ENCODE measurements around the gene BPGM.

BPGM gene

DNA sequence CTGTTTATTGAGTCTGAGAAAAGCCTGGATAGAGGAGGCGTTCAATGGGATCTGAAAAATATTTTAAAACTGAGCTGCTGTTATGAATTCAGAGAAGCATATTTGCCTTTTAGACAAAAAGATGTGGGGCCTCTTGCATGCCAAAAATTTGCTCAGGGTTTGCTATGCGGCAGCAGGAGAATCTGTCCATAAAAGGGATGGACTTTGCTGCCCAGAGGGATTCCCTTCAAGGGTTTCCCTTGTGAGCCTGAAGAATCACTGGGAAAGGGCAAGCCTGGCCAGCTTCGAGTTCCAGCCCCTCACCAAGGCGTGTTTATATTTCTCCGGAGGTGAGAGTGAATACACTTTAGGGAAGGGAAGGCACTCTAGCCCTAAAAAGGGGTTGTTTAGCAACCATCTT is 77.2 kb downstream of the BPGM start:
- DNase-seq = no peak

DNA sequence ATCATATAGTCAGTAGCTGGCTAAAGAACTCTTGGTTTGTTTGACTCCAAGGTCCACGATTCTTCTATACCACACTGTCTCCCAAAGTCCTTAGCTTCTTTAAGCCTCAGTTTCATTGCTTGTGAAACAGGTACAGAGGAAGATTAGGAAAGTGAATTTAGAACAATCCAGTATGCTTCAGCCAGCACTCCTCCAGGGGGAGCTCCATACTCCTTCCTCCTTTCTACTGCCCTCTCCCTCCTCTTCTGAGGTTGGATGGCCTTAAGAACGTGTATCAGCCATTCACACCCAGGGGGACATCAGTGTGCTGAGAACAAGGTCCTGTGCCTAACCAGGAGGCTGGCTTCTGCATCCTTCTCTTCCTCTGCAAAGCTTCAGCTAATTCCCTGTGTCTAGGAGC is 78.0 kb downstream of the BPGM start:
- DNase-seq = no peak

DNA sequence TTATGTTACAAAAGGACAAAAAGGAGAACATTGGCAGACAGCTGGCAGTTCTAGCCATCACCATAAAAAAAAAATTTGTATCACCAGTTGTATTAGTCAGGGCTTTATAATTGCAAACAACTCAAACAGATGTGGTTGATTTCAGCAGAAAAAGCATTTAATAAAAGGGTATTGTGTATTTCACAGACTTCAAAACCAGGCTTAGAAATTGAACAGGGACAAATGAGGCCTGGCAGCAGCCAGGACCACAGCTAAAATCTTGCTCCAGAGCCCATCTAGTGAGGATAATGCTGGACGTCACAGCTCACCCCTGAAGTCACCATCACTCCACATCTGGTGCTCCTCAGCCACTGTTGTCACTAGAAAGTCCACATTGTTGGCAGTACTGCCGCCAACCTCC is 79.9 kb downstream of the BPGM start:
- no peak for DNase-seq

DNA sequence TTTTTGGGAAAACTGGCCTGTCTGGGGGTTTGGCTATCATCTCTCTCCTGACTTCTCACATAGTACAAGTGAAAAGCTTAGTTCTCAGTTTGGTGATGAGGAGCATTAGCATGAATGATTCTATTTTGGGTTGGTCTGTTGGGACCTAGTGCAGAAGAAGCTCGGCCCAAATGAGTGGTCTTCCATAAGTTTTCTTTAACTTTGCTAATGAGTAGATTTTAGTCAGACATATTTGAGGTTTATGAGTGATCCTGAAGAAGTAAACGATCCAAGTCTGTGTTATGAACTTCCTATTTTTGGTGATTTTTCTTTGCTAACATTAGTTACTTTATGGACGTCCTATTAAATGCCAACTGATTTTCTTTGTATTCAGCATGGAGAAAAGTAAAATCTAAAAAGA is 81.1 kb downstream of the BPGM start:
- DNase-seq = no peak
